Measurements from ENCODE around the gene CALML3.

CALML3 gene

GRCh38 chr10:5545011-5545410, 20.2 kb downstream of the CALML3 start:
- DNase-seq, result no peak

GRCh38 chr10:5545426-5545777, 20.6 kb downstream of the CALML3 start:
- no peak for DNase-seq

GRCh38 chr10:5545778-5546710, 21.3 kb downstream of the CALML3 start:
- DNase-seq, result no peak

- no peak for DNase-seq
Observed at GRCh38 chr10:5546891-5547680, 22.3 kb downstream of the CALML3 start.

- no peak for DNase-seq
Observed at GRCh38 chr10:5547681-5547930, 22.8 kb downstream of the CALML3 start.

GRCh38 chr10:5547931-5548660, 23.3 kb downstream of the CALML3 start:
- no peak for DNase-seq

GRCh38 chr10:5549462-5550249, 24.9 kb downstream of the CALML3 start:
- DNase-seq, result no peak

GRCh38 chr10:5550250-5550545, 25.4 kb downstream of the CALML3 start:
- no peak for DNase-seq

GRCh38 chr10:5550621-5551530, 26.1 kb downstream of the CALML3 start:
- DNase-seq, result no peak

- DNase-seq, result peak; percentile 41 to 43
Observed at GRCh38 chr10:5551531-5552375, 27.0 kb downstream of the CALML3 start.

- DNase-seq, result no peak
Observed at GRCh38 chr10:5552376-5553321, 27.9 kb downstream of the CALML3 start.

GRCh38 chr10:5553400-5554170, 28.8 kb downstream of the CALML3 start:
- DNase-seq, result no peak

- no peak for DNase-seq
Observed at GRCh38 chr10:5555021-5555510, 30.3 kb downstream of the CALML3 start.

GRCh38 chr10:5555881-5556280, 31.1 kb downstream of the CALML3 start:
- no peak for DNase-seq

- DNase-seq, result no peak
Observed at GRCh38 chr10:5556576-5556975, 31.8 kb downstream of the CALML3 start.

GRCh38 chr10:5557040-5557721, 32.4 kb downstream of the CALML3 start:
- DNase-seq, result no peak

GRCh38 chr10:5557799-5558771, 33.3 kb downstream of the CALML3 start:
- DNase-seq, result no peak

All from activated CD4-positive, alpha-beta T cell treated with anti-CD3 and anti-CD28 coated beads, Interleukin-2, amount 50 U/mL, for 4 hours (primary cell).